Activated T-cell treated with anti-CD3 and anti-CD28 coated beads for 1 hour (primary cell): ENCODE results near the gene EBF3.

Experiments used
- DNase-seq: peaks from one replicate; pipeline ENCODE4 v3.0.0-alpha.2; 2020; ENCODE audit warnings: low read depth

Gene EBF3

DNA sequence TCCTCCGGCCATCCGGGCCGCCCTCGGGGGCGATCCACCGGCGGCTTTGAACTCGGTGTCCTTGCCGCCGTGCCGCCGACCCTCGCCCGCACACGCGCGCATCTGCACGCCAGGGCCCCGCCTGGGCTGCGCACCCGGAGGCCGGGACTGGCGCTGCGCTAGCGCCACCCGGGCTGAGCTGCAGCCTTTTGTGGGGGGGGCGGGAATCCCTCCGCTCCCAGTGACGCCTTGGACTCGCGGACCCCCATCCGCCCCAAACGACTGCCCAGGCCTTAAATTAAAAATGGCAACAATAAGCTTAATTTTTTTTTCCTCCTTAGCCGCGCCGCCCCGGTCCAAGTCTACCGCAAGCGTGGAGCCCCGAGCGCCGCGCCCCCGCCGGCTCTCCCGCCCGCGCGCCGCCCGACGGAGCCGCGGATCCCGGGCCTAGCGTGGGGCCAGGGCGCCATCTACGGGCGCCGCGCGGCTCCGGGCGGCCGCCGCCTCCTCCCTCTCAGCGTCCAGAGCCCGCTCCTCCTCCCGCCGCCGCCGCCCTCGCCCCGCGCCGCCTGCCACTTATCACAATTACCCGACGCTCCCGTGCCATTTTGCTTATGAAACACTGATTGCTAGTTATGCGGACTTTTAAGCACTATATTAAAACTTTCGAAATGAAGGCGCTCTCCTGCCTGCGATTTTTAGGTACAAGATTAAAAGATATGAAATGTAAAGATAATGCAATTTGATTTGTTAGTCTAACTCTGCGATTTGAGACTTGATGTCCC is 7.5 kb upstream of the EBF3 start:
- DNase-seq = no peak

DNA sequence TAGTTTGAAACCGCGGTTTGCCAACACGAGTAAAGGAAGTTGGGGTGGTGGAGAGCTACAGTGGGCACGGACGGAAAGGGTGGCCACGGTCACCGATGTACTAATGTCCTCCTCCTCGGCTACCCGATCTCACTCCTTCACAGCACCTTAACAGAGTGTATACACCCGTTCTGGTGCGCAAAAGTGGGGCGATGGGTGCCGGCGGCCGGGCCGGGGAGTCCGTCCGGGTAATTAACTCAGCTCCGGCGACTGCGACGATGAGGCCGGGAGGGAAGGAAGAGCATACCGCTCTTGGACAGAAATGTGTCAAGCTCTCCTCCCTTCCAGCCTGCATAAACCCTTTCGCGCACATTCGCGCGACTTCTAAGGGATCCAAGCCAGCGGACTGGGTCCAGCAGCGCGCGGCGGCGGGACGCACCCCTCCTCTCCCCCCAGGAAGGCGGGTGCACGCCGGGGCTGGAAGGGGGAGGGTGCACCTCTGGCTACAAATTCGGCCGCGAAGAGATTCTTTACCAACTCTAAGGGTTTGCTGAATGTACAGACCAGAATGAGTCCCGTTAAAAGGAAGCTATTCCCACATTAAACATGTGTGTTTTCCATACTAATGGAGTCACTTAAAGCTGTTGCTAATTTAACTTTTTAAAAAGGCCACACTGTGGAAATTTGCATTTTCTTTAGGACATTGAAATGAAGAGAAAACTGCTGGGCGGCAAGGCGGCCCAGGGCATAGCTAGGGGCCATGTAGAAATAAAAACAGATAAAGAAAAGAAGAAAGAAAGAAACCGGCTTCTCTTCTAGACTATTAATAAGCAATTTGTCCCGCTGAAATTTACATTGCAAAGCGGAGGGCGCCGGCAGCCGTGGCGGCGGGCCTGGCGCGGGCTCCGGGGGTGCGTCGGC is 6.6 kb upstream of the EBF3 start:
- DNase-seq = no peak

DNA sequence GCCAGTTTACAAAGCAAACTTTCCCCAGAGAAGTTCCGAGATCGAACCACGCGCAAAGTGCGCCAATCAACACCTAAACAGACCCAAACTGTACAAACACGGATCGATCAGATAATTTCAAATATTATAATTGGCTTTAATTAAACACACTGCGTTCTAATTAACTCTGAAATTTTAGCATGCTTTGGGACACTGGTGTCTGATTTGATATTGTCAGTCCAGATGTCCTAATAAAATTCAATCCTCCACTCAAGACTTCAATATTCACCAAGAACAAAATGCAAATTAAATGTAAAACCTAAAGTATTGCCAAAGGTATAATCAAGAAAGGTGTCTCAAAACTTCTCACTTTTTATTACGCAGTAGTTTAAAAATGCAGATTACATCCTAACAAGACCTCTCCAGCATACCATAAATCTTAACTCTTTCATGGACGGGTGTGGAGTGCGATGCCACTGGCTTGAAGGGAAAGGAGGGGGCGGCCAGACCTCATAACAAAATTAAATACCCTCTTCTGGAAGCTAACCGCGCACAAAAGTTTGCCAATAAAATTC is 5.9 kb upstream of the EBF3 start:
- no peak for DNase-seq

DNA sequence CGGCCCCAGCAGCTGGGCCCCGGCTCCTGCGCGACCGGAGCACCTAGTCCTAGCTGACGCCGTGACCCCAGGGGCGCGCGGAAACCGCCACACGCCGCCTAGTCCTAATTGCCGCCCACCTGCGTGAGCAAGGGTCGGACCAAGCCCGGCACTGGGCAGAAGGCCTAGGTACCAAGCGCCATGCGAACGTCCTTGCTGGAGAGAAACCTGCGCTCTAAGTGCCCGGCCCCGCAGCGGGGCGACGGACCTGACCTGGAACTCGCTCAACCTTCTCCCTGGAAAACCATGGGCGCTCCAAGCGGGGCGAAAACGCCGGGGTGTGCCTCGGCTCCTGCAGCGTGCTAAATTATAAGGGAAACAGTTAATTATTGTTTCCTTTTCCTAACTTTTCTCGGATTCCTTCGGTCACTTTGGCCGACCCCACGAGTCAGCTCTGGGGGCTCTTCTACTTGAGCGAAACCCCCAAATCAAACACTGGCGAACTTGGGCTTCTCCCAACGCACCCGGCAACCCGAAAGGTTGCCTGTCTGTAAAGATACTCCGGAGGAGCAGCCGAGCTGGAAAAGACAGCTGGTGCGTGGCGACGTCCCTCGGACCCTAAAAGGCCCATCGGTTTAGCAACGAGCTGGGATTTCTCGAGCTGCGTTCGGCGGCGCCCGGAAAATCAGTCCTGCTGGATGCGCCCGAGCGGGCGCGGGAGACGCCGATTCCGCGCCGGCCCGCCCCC is 5.3 kb upstream of the EBF3 start:
- no peak for DNase-seq

DNA sequence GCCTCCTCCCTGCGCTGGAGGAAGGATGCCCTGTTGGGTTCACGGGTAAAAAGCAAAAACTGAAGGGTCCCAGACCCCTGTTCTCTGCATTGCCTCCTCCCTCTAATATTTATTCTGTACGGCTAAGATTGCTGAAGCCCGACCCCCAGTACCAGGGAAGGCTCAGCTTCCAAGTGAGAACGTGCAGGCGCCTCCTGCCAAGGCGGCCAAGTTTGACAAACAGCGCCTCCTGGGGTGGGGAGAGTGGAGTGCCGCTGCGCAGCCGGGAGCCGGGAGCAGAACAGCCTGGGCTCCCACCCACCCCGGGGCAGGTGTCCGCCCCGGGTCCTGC is 4.7 kb upstream of the EBF3 start:
- no peak for DNase-seq

DNA sequence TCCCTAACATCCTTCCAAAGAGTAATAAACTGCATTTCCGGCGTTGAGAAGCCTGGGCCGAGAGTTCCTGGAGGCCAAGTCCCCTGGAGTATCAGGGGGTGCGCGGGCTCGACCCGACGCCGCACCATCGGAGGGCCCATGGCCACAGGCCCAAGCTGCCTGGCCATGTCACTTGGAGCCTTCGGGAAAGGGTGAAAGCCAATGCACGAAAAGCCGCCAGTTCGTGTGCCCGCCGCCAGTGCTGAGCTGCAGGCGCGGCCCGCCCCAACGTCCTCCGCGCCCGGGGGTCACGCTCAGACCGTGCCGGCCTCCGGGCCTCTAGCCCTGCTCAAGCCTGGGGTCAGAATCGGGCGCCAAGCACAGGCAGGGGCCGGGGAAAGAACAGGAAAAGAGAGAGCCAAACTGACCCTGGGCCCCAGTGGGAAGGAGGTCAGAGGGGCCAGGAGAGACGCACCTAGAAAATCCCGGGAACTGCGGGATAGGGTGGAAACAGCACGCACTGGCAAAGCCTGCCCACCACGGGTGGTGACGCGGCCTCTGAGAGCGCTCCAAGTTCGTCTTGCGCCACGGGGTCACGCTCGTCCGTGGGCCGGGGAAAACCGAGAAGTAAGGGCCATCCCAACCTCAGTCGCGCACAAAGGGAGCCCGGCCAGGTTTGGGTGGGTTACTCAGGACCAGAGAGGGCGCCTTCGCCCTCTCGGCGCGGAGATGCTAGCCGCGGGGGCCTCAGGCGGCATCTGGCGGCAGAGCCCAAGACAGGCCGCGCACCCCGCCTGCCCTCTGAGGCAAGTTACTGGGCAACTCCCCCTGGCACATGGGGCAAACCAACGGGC is 4.2 kb upstream of the EBF3 start:
- no peak for DNase-seq

DNA sequence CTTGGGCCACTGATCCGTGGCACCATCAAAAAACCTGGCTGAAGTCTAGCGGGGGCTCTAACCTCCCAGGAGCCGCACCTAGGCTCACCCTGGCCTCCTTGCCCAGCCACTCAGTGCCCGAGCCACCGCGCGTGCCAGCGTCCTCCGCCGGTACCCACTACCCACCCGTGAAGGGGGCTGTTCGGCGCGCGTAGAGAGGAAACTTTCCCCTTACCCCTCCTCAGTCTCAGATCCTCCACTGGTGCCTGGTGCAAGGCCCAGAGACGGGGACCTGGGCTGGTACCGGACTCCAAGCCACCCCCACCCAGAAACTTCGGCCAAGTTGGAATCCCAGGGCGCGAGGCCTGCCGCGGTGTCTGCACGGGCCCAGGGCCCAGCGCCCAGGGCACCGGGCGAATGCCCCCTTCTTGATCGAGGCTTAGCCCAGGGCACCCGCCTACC is 3.5 kb upstream of the EBF3 start:
- DNase-seq = no peak

DNA sequence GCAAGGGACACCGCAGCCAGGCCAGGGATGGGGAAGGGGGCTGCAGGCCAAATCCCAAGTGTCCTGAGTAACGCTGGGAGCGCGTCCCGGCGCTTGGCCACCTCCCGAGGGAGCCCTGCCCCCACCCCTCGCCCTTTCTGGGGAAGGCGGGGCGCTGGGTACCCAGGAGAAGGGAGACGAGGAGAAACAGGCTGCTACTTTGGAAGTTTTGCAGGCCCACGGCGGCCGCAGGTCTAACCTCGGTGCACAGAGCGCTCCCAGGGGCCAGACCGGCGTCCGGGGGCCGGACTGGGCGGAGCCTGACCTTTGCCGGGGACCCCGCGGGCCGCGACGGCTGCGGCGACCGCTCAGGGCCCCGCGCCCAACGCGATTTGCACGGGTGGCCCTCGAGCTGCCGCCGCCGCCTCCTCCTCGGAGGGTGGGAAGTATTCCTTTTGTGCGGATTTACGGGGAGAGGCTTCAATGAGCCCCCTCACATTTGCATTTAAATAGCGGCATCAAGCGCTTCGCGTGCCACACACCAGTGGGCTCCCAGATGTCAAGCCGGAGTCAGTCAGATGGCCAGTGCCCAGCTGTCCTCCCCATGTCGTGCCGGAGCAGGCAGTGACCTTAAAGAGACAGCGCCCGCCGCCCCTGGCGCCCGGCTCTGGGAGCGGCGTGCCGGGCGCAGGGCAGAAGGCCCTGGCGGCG is 3.0 kb upstream of the EBF3 start:
- DNase-seq = no peak

DNA sequence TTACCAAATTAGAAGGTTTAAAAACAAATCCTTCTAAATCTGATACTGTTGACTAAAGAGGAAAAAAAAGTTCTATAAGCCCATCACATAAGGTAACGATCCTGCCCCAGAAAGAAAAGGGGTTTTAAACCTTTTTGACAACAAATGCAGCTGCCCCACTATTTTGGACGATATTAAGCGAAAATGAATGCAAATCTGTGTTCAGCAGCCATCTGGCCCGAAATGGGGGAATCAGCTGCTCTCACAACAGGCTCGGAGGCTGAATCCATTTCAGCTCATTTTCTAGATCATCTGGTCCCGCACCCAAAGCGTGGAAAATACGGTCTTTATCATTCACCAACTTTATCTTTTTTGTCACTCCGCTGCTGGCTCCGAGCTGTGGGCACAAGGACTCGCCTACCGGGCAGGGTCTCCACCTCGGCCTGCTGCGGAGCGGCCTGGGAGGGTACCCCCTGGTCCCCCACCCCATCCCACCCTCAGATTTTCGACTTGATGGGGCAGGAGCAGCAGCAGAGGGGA is 2.4 kb upstream of the EBF3 start:
- DNase-seq = no peak

DNA sequence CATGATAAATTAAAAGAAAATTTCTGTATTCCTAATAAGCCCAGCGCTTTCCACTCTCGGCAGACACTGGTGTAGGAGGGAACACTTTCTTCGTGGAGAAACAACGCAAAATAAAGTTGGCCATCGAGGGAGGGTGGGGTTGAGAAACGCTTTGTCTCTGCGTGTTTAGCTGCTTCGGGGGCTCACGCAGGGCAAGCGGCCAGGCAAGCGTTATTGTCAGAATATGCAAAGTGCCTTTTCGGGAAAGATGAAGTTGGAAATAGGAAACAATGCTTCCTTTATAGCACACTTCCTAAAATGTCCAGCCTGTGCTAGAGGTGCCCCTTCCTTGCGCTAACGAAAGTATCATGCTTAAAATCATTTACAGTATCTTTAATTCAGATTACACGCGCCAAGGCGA is 1.9 kb upstream of the EBF3 start:
- DNase-seq = no peak

DNA sequence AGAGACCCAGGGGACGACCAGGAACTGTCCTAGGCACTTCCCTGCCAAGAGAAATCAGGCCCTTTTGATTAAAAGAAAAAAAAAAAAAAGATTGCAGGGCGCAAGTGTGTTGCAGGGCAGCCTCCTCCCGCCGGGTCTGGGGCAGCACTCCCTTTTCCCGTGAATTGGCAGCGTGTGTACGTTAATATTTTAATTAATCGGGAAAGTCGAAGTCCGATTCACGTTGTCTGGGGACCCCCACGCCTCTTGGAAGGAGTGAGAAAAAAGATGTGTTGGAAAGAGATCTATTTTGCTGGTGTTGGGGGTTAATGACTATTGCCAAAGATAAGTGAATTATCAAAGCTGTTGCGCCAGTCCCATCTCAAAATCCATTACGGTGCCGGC is 1.3 kb upstream of the EBF3 start:
- no peak for DNase-seq

DNA sequence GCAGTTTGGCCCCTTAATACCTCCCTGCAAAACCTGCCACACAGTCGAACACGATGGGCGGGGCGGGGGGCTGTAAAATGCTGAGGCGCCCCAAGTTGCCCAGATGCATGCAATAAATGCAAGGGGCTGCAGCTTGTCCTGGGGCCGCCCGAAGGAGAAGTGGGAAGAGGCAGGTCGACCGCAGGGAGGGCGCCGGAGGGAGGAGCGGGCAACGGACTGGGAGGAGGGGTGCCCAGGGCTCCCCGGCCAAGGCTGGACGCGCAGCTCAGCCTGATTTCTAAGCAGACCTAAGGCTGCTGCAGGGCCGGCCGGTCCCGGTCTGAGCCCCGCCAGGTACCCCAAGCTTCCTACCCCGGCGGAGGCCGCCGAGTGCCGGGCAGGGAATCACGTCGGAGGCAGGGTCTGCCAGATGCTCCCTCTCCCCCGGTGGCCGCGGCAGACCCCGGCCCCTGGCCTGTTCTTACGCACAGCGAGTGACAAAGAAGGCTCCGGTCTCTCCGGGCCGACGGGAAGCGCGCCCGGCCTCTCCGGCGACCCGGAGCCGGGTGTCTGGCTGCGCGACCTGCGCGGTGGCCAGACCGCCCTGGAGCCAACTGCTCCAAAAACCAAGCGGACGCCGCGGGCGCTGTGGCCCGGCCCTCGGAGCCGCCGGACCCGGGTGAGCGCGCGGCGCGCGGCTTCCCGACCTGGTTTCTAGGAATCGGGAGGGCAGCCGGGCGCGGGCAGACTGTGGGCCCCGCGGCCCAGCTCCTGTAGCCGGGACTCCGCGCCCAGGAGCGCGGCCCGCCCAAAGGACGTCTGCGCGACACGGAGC is 744 bp upstream of the EBF3 start:
- no peak for DNase-seq

DNA sequence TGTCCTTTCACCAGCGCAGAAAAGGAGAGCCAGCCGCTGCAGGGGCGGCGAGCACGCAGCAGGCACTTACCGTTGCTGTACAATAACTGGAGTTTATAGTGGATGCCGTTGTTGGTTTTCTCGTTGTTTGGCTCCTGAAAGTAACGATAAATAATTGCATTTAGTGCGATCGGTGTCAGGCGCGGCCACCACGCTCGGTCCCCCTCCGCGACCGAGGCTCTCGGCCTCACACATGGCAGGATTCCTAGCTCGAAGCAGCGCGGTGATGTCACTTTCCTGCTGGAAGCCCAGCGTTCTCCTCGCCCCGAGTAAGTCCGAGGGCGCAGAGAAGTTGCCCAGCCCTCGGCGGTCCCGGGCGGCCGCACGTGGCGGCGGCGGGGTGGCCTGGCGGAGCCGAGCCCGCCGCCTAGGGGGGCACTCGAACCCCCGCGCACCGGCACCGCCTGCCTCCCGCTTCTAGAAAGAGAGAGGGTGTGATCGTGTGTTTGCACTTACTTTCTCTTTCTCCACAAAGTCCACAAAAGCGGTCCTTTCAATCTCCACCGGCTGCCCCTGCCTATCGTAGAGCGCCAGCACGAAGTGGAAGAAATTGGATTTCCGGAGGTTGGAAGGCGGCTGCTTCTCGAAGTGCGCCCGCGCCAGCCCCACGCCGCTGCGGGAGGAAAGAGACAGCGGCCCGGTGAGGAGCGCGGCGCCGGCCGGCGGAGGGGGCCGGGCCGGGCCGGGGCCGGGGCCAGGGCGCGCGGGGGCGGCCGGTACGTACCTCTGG is 1.0 kb downstream of the EBF3 start:
- DNase-seq = no peak

DNA sequence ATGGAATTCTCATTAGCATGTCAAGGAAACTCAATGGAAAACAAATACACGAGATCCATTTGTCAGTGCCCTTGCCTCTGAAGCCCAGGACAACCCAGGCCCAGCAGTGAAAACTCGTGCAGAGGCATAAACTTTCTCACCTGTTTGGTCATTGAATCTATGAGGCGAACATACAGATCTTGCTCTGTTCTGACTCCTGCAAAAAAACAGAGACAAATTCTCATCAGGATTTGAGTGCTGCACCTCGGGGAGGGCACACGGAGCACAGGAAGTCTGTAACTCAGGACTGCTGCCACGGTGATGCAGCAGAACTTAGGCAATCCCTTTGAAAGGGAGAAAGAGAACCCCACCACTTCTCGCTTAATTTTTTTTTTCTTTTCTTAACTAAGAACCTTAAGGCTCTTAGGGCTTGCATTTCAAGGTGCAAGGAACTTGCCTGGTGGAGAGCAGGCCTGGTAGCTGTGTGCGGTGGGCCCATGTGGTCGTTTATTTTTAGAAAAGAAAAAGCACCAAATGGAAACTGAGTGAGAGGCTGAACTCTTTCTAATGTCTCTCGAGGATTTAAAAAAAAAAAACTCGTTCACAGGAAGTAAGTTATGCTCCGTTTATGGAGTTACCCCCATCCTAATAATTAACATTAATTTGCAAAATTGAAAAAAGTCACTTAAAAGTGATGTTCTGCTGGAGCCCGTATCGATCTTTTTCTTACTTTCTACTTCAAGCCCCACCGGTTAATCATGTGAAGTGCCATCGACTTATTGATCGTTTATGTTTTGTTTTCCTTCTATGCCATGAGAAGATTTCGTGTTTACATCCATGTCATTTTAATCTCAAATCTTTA is 1.8 kb downstream of the EBF3 start:
- no peak for DNase-seq

DNA sequence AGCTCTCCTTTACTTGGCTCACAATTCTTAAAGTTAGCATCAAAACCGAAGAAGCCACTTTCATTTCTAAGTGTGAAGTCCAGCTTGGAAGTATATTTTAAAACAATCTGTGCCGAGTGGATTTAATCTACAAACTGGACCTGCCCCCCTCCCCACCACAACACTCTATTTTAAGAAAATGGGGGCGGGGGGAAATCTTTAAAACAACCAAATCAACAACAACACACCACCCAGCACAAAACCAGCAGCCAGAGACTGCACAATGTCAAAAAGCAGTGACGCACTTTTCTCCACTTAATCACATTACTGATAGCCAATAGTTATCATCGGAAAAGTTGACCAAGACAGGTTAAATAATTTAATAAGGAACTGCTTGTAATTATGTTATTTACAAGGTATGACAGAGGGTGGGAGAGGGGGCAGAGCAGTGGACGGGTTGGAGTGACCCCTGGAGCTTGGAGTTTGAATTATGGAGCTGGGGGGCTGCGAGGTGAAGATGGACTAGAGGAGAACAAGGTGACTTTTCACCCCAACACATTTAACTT is 2.8 kb downstream of the EBF3 start:
- DNase-seq = no peak

DNA sequence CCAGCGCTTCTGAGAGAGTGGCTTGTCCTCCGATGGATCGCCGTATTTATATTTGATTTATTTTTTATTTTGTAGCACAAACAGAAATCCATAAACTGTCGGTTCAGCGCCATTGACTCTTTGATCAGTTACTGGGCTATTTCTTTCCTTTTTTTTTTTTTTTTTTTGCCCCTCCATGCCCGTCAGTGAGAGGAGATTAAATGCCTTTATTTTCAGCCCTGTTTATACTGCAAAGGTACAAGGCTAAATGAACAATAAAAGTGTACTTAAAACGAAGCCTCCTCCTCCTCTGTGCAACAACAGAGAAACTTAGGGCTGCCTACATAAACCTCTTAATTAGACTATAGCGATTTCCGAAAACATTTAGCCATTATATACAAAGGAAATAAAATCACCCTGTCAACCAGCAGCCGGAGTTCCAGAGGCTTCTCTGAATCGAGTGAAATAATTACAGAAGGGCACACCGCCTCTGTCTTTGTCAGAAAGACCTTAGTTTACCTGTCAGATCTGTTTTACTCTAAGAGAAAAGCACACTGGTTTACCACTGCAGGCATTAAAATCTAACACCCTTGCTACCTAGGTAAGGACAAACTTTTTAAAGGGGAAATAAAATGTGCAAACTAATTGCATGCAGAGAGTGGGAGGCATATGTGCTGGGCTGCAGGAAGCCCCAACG is 3.5 kb downstream of the EBF3 start:
- DNase-seq = no peak
